ENCODE measurements around the gene AUTS2.

Gene AUTS2

DNA sequence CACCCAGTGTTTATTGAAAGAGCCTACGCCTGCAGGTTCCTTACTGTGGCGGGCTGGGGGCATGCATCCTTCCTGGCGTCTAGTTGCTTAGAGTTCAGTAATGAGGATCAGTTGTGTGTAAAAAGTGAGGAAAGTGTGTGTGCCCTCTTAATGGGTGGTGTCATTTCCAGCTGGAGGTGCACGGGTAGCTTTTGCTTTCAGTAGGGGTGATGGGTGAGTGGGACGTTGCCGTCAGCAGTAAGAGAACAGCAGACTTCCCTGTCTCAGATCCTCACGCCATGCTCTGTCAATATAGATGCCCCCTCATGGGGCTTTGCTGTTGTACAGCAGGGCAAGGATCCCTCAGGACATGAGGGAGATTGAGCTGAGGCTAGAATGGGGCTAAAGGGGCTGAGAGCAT lies 1181.0 kb downstream of the AUTS2 start:
- TF ChIP-seq, protein P1, sequence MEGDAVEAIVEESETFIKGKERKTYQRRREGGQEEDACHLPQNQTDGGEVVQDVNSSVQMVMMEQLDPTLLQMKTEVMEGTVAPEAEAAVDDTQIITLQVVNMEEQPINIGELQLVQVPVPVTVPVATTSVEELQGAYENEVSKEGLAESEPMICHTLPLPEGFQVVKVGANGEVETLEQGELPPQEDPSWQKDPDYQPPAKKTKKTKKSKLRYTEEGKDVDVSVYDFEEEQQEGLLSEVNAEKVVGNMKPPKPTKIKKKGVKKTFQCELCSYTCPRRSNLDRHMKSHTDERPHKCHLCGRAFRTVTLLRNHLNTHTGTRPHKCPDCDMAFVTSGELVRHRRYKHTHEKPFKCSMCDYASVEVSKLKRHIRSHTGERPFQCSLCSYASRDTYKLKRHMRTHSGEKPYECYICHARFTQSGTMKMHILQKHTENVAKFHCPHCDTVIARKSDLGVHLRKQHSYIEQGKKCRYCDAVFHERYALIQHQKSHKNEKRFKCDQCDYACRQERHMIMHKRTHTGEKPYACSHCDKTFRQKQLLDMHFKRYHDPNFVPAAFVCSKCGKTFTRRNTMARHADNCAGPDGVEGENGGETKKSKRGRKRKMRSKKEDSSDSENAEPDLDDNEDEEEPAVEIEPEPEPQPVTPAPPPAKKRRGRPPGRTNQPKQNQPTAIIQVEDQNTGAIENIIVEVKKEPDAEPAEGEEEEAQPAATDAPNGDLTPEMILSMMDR (IDR thresholded peaks at IDR 0.05; ENCODE audit: insufficient read depth, low read length): no peak
- no peak for TF ChIP-seq SPI1 (IDR thresholded peaks at IDR 0.05; ENCODE audit: borderline replicate concordance, low read depth)
- TF ChIP-seq, protein P2, sequence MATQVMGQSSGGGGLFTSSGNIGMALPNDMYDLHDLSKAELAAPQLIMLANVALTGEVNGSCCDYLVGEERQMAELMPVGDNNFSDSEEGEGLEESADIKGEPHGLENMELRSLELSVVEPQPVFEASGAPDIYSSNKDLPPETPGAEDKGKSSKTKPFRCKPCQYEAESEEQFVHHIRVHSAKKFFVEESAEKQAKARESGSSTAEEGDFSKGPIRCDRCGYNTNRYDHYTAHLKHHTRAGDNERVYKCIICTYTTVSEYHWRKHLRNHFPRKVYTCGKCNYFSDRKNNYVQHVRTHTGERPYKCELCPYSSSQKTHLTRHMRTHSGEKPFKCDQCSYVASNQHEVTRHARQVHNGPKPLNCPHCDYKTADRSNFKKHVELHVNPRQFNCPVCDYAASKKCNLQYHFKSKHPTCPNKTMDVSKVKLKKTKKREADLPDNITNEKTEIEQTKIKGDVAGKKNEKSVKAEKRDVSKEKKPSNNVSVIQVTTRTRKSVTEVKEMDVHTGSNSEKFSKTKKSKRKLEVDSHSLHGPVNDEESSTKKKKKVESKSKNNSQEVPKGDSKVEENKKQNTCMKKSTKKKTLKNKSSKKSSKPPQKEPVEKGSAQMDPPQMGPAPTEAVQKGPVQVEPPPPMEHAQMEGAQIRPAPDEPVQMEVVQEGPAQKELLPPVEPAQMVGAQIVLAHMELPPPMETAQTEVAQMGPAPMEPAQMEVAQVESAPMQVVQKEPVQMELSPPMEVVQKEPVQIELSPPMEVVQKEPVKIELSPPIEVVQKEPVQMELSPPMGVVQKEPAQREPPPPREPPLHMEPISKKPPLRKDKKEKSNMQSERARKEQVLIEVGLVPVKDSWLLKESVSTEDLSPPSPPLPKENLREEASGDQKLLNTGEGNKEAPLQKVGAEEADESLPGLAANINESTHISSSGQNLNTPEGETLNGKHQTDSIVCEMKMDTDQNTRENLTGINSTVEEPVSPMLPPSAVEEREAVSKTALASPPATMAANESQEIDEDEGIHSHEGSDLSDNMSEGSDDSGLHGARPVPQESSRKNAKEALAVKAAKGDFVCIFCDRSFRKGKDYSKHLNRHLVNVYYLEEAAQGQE (IDR thresholded peaks at IDR 0.05; ENCODE audit: insufficient replicate concordance, low read depth): no peak
- TF ChIP-seq GABPA (IDR thresholded peaks at IDR 0.05; ENCODE audit: low read depth): no peak
- no peak for TF ChIP-seq POLR2AphosphoS5 (IDR thresholded peaks at IDR 0.05; ENCODE audit: low read depth)
- no peaks in the 10 kb centered on the region for H3K27me3 ChIP-seq (ENCODE audit: insufficient read depth, poor library complexity, severe bottlenecking)
- DNase-seq (ENCODE audit: low read depth in 1 of 2, low spot score in 1 of 2): no peak
- H3K27ac ChIP-seq (replicated peaks): no peak overlapping the region
- H3K4me3 ChIP-seq (replicated peaks; ENCODE audit: insufficient read depth, low read length): no peak overlapping the region

DNA sequence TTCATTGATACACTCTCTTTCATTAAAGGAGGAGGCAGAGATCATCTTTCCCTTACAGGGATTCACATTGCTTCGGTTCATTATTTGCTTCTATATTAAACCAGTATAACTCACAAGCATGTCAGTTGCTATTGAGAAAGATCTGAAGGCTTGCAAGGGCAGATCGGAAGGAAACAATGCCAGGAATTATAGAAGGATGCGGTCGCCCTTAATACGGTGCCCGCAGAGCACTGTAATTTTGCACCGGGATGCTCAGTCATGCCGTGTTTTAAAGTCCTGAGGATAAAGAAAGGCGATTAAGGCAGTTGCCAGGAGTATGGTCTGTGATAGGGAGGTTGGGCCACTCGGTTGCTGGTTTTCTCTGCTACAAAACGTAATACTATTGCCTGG lies 1183.6 kb downstream of the AUTS2 start:
- Histone ChIP-seq H3K27ac (replicated peaks) (no peak overlapping the region), H3K27me3 (ENCODE audit: insufficient read depth, poor library complexity, severe bottlenecking) (no peaks in the 10 kb centered on the region), H3K4me3 (replicated peaks; ENCODE audit: insufficient read depth, low read length) (no peak overlapping the region)
- no peak for DNase-seq (ENCODE audit: low read depth in 1 of 2, low spot score in 1 of 2)
- TF ChIP-seq, protein P1 (IDR thresholded peaks at IDR 0.05; ENCODE audit: insufficient read depth, low read length): no peak
- TF ChIP-seq SPI1 (IDR thresholded peaks at IDR 0.05; ENCODE audit: borderline replicate concordance, low read depth) (no peak), GABPA (IDR thresholded peaks at IDR 0.05; ENCODE audit: low read depth) (no peak), POLR2AphosphoS5 (IDR thresholded peaks at IDR 0.05; ENCODE audit: low read depth) (no peak)
- TF ChIP-seq, protein P2 (IDR thresholded peaks at IDR 0.05; ENCODE audit: insufficient replicate concordance, low read depth): no peak

DNA sequence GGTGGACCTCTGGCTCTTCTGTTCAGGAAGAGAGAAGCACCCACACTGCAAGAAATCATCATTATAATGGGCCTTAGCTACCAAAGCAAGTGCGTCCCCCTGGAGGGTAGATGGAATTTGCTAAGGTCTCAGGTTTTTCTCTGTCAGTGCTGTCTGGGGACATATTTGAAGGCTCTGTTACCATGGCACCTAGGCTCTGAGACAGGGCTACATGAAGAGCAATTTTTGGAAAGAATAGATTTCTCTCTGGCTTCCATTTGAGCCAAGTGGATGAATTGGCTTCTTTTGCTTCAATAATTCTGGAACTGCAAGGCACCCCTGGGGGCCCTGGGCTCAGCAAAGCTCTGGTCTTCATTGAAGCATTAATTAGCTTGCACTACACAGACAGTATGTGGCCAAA lies 1184.5 kb downstream of the AUTS2 start:
- H3K4me3 ChIP-seq (replicated peaks; ENCODE audit: insufficient read depth, low read length): no peak overlapping the region
- no peaks in the 10 kb centered on the region for H3K27me3 ChIP-seq (ENCODE audit: insufficient read depth, poor library complexity, severe bottlenecking)
- no peak for TF ChIP-seq GABPA (IDR thresholded peaks at IDR 0.05; ENCODE audit: low read depth)
- TF ChIP-seq SPI1 (IDR thresholded peaks at IDR 0.05; ENCODE audit: borderline replicate concordance, low read depth): no peak
- TF ChIP-seq POLR2AphosphoS5 (IDR thresholded peaks at IDR 0.05; ENCODE audit: low read depth): no peak
- TF ChIP-seq, protein P1 (IDR thresholded peaks at IDR 0.05; ENCODE audit: insufficient read depth, low read length): no peak
- TF ChIP-seq, protein P2 (IDR thresholded peaks at IDR 0.05; ENCODE audit: insufficient replicate concordance, low read depth): no peak
- DNase-seq (ENCODE audit: low read depth in 1 of 2, low spot score in 1 of 2): no peak
- H3K27ac ChIP-seq (replicated peaks): no peak overlapping the region

Measured in HL-60 (cell line).